Renal pelvis (tissue), 4 donors: Measurements from ENCODE around the gene ZBTB7C. TPM values are rescaled to one million over a fixed set of nuclear protein-coding genes. Genes with fewer than 3 reads are reported as not detected.

Source experiments
- DNase-seq: peaks from one replicate; pipeline ENCODE4 v3.0.0-alpha.2; 2013
- polyA plus RNA-seq, 3 donors: library from polyadenylated mRNA; unstranded; fragments of 120-200 nt; gene quantifications; one replicate each; pipeline ENCODE4 v1.2.1, GENCODE V29; 2013; ENCODE audit not compliant: insufficient read length in 3 of 3

ZBTB7C gene
- polyA plus RNA-seq, 3 donors, result 14.0 to 16.8 (median 16.7) TPM

DNA sequence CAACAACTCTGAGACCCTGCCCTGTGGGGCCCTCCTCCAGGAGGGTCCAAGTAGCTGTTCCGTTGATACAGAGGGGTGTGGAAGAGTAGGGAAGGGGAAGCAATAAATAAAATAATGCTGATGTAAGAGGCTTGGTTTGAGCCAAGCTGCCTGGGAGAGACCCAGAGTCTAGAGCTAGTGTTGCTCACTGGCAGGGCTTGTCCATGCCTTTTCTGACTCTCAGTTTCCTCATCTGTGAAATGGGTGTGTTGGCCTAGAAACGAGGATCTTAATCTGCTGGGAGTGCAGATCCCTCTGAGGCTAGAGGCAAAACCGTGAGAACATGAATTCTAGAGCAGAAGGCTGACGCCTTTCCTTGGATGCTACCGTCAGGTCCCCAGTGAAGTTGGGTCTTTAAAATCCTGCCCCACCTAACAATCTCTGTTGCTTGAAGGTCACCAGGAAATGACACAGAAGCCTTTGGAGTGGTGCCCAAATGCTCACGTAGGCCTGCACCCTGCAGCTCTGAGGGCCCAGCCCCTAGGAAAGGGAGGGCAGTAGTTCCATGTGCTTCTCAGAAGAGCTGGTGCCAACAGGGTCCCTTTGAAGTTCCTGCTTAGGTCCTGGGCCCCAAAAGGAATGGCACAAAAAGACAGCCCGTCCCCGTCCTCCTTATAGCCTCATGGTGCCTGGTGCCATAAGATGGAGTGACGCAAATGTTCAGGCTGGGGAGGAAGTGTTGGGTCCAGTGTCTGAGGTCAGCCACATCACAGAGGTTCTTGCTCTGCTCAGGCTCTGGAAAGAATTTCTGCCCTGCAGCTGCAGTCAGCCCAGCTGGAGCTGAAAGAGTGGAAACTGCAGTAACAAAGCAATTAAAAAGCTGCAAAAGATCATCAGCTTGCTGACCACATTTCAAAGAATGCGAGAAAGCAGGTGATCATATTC is 405.5 kb downstream of the ZBTB7C start:
- peak; percentile 36 for DNase-seq

DNA sequence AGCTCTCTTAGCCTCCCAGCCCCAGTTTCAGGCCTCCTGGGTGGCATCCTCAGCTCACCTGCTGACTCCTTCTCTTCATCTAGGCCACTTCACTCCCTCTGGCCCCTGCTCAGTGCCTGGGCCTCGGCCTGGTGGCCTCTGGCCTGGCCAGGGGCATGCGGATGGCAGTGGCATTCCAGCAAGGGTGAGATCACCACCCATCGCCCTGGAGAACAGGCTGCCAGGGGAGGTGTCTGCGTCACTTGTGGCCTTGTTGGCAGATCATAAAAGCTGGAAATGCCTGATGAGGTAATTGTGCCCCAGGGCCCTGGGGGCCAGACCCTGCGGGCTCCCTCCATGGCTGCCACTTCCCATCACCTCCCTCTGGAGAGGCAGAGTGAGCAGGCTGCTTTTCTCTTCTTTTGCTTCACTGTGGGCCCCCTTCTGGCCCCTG is 406.2 kb downstream of the ZBTB7C start:
- no peak for DNase-seq

DNA sequence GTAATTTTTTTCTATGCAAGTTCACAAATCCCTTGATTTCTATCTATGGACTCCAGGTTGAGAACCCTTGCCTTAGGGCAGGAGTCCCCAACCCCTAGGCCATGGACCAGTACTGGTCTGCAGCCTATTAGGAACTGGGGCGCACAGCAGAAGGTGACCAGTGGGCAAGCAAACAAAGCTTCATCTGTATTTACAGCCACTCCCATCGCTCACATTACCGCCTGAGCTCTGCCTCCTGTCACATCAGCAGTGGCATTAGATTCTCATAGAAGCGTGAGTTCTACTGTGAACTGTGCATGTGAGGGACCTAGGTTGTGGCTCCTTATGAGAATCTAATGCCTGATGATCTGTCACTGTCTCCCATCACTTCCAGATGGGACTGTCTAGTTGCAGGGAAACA is 408.5 kb downstream of the ZBTB7C start:
- DNase-seq, result no peak

DNA sequence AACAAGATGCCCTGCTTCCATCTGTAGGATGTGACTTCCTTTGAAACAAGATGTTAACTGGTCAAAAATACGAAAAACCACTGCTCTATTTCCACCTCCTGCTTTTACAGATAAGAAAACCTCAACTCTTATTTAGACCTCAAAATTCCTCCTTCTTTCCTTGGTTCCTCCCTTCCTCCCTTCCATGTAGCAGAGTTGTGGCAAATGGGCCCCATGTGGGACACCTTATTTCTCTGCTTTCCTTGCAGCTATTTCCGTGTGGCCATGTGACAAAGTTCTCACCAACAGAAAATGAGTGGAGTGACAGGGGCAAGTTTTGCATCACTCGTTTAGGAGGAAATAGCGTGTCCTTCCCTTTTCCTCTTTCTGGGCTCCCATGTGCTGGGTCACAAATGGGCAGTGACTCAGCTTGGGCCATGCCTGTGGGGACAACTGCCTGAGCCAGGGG is 409.4 kb downstream of the ZBTB7C start:
- DNase-seq, result no peak

DNA sequence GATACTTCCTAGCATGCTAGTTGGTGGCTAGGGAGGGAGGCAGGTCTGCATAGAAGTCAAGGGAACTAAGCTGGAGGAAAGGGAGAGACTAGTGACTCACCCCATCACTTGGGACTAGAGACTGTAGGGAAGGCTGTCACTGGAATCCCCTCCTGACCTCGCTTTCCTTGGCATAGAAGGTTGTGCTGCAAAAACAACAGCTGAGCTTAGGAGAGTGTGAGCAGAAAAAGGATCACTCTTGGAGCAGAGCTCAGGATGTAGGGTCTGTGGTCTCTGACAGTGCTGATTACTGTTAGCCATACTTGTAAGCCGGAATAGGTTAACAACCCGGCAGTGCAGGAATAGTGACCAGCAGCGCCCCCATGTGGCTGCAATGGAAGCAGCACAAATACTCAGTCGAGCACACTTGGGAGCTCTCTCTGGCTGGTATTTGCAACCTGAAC is 411.8 kb downstream of the ZBTB7C start:
- no peak for DNase-seq

DNA sequence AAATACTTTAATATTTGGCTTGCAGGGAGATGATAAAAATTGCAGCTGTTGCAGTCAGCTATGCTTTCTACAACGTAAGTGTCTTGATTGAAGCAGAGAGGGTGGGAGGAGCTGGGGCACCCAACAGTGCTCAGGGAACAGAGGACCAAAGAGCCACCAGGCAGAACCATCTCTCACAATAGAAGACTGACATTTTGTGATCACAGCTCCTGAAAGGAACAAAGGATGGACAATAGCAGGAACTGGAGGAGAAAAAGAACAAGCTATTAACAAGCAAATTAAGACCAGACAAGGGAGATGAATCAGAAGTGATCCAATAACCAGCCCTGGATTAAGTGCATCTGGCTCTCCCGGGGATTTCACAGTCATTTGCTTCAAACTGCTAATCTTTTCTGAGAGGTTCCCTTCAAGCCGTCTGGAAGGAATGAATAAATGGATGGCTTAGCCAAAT is 413.1 kb downstream of the ZBTB7C start:
- no peak for DNase-seq

DNA sequence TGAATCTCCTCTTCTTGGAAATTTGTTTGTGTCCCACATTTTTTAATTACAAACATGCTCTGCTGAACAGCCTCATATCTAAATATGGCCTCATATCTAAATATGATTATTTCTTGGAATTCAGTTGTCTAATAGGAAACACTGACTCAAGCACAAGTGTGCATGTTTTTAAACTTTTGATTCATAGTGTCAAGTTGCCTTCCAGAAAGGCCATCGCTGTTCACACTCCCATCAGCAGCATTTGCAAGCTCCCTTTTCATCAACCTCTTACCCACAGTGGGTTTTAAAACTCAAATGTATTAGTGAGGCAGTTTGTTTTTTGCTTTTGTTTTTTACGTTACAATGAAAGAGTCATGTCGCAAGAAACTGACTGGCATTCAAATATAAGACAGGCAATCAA is 413.5 kb downstream of the ZBTB7C start:
- no peak for DNase-seq

DNA sequence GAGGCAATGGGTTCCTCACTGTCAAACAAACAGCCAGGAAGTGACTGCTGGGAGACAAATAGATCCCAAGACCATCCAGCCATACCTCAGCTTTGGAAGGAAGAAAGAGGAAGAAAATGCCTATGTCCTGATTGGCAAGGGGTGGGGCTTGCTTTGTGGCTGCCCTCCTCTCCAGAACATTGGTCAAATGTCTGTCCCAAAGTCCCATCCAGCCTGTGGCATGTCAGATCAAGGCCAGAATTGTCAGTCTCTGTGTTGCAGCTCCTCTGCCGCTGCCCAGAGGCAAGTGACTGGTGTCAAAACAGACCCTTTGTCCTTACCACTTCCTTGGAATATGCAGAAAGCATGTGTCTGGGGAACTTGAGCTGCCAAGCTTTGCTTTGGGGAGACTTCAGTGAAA is 415.8 kb downstream of the ZBTB7C start:
- no peak for DNase-seq

- no peak for DNase-seq
Measured at GRCh38 chr18:47992976-47993375, 416.2 kb downstream of the ZBTB7C start.

- no peak for DNase-seq
Measured at GRCh38 chr18:47992266-47992665, 416.9 kb downstream of the ZBTB7C start.

DNA sequence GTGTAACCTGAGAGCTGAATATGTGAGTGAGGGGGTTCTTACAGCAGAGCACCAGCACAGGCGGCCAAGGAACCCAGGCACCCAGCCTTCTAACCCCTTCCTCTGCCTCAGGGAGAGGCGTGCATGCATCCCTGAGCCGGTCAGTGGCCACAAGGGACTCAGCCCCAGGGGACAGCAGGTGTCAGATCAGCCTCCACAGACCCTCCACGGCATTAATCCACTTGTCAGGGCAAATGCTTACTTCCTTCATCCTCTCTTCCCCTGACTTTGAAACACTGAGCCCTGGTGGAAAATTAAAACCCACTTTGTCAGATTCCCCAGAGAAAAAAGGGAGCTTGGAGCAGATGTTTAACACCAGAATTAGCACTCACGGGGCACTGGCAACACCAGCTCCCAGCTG is 418.2 kb downstream of the ZBTB7C start:
- DNase-seq, result no peak

GRCh38 chr18:47987388-47987699 is 421.8 kb downstream of the ZBTB7C start:
- DNase-seq, result no peak

DNA sequence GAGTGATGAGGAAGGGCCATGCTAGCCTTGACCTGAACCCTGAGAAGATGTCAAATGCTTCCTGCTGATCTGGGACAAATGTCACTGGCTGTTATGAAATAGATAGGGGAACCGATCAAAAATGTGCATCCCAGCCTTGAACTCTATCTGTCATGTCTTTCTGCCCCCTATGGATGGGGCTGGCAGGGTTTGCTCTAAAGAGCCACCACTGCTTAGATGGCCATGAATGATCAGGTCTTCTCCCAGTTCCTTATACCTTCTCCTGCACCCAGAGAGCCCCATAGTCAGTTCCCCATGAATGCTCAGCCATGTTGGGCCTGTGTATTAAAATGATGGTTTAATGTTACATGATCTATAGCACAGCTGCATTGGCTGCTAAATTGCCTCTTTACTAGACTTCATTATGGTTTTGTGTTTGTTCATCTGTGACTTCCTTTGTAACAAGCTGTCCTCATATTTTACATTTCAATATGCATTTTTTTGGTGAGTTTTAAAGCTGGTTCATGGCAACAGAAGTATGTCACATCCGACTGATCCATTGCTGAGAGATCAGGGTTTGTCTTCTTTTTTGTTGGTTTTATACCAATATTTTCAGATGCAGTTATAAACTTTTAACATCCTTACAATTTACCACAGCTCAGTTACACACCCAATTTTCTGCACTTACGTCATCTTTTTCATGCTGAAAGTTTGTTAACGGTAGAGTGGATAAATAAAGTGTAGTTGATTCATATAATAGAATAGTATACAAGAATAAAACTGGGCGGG is 422.4 kb downstream of the ZBTB7C start:
- no peak for DNase-seq

DNA sequence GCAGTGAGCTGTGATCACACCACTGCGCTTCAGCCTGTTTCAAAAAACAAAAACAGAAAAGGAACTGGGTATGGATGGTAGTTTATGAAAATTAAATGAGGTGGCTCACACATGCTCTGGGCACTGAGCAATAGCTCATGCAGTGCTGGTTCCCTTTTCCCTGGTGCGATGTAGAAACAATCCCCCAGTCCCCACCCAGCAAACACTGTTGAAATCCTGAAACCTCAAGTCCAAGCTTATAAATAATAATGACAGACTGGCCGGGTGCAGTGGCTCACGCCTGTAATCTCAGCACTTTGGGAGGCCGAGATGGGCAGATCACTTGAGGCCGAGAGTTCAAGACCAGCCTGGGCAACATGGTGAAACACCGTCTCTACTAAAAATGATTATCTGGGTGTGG is 423.3 kb downstream of the ZBTB7C start:
- no peak for DNase-seq

GRCh38 chr18:47984991-47985390 is 424.2 kb downstream of the ZBTB7C start:
- DNase-seq, result no peak

GRCh38 chr18:47983946-47984345 is 425.2 kb downstream of the ZBTB7C start:
- no peak for DNase-seq

- no peak for DNase-seq
Measured at GRCh38 chr18:47983055-47983454, 426.1 kb downstream of the ZBTB7C start.

- no peak for DNase-seq
Measured at GRCh38 chr18:47981830-47982229, 427.4 kb downstream of the ZBTB7C start.

DNA sequence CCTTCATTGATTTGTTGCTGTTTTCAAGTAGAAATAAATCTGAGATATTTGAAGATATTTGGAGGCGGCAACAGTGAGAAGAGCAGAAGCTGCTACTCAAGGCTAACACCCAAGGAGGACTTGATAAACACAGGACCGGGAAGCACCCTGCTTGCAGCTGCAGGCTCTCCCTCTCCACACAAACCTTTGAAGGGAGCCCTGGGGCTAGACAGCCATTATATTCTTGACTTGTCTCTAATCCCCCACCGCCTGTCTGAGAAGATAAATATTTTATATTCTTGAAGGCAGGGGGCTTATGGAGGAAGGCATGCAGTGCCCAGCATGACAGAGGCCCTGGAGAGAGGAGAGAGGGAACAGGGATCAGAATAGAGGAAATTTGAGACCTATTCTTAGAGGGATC is 427.9 kb downstream of the ZBTB7C start:
- no peak for DNase-seq

DNA sequence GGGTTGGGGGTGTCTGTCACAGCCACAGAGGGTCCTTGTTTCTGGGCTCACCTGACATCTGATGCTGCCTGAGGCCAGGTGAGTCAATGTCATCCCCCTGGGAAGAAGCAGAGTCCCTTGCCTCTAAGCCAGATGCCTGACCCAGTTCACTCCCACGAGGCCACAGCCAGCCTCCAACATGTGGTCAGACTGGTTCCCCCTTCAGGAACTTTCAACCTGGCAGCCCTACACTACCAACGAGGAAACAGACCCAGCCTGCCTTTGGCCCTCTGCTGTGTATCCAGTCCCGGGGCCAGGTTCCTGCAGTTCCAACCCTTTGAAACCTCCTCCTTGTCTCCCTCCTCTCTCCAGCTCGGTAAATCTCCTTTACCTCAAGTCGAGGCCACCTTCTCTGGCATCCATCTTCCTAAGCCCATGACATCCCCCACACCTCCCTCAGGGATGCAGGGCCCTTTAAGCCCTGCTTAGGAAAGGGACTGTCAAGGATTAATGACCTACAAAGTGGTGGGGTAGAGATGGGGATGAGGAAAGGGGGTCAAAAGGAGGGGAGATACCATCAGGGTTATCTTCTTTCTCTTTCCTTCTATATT is 429.5 kb downstream of the ZBTB7C start:
- DNase-seq, result no peak

- no peak for DNase-seq
Measured at GRCh38 chr18:47978603-47979002, 430.6 kb downstream of the ZBTB7C start.

DNA sequence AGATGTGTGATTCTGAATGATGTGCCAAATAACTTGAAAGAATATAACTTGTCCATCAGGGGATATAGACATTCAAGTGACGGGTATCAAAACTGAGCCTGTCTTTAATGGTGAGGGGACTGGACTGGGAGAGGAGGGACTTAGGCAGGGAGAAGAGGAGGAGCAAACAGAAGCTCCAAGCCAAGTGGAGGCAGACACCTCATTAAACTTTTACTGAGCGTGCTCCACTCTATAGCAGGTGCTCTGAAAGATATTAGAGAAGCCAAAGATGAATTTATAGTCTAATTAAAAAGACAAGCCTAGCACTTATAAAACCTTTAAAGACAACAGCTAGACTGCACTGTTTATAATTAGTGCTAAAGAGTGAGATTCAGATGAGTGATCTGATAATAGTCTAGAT is 431.0 kb downstream of the ZBTB7C start:
- DNase-seq, result no peak
